HG03457 (cell line): ENCODE results near the gene EPG5.
"Not testable (repeated sequence)": the region's sequence is repeated elsewhere in the genome, so short reads cannot be mapped to it uniquely, and the experiment has no call there.

Experiments used
- ATAC-seq: cut with Tn5 transposase; IDR thresholded peaks from one replicate; pipeline ENCODE4 v1.9.1; 2021; ENCODE audit warnings: moderate number of reproducible peaks; ENCODE audit not compliant: unreplicated experiment

The EPG5 gene

DNA sequence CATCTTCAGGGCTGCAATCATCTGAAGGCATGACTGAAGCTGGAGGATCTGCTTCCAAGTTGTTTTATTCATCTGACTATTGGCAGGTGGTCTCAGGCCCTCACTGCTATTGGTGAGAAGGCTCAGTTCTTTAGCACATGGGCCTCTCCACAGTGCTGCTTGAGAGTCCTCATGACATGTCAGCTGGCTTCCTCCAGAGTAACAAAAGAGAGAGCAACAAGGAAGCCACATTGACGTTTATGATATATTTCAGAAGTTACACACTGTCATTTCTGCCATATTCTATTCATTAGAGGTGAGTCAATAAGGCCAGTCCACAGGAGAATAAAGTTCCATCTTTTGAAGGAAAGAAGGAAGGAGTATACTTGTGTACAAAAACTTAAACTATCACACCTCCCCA is 149.6 kb downstream of the EPG5 start:
- ATAC-seq, result no peak

DNA sequence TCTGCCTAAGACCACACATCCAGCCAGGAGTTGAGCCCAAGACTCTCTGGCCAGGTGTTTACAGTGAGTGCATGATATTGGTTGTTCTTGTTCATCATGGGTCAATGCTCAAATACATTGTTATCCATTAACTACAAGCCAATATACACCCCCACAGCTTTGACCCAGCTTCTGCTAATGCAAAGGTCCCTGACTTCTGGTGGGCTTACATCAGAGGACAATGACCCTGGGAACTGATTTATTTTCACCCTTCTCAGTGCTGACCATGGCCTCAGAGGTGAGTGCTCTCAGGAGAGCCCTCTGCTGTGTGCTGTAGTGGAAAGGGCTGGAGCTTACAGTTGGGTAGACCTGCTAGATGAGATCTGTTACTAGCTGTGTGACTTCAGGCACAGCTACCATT is 152.4 kb downstream of the EPG5 start:
- not testable (repeated sequence) for ATAC-seq

DNA sequence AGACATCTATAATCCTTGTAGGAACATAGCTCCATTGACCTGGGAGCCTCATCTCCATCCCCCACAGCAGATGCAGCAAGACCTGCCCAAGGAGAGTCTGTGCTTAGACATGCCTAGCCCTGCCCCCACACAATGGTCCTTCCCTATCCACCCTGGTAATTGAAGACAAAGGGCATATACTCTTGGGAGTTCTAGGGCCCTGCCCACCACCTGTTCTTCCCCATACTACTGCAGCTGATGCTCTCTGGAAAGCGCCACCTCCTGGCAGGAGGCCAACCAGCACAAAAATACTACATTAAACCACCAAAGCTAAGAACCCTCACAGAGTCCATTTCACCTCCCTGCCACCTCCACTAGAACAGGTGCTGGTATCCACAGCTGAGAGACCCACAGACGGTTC is 160.0 kb downstream of the EPG5 start:
- ATAC-seq, result not testable (repeated sequence)

DNA sequence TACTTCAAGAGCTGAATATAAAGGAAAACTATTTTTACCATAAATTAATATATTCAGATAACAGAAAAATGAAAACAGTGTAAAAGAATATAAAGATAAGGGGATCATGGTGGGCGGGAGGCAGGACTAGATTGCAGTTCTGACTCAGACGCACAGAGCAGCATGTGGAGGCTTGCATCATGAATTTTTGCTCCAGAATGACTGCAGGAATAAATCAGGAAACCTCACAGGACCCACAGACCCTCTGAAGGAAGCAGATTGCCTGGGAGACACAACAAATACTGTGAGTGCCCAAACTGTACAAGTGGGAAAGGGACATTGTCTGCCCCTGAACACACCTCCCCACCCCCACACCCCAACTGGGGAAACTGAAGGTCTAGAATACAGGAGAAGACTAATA is 160.9 kb downstream of the EPG5 start:
- no peak for ATAC-seq

DNA sequence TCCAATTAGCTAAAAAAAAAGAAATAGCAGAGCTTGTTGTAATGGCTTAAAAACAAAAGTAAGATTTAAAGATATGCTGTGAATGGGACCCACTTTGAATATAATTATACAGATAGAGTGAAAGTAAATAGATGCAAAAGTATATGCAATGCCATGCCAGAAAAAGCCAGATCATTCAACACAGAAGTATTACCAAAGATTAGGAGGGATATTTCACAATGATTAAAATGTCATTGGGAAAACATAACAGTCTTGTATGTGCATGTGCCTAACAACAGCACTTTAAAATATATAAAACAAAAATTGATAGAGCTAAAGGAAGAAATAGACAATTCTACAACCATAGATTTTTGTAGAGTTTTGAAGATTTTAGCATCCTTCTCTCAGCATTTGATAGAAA is 161.6 kb downstream of the EPG5 start:
- no peak for ATAC-seq

DNA sequence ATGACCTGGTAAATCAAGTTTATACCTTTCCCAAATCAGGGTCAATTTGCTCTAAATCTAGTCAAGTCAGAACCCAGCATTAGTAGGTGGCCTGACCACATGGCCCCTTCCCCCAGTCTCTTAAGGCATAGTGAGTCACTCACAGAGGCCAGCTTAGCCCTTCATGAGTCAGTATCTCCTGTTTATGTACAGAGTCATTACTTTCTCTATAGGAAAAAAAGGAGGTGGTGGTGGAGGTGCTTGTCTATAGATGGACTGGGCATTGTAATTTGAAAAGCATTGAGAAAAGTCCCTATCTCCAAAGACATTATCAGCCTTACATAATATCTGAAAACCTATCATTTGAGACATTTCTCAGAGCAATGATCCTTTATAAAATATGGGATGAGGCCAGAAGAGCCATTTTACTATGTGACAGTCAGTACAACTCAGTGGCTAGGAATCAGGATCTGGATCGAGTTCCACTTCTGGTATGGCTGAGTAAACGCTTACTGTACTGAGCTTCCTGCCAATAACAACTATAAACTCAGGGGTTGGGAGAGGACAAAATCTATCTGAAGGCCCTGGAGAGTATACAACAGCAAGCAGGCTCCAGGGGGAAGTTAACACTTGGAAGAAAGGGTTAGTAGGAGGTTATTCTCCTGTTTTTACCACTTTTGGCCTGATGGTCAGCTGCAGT is 164.2 kb downstream of the EPG5 start:
- ATAC-seq, result no peak

DNA sequence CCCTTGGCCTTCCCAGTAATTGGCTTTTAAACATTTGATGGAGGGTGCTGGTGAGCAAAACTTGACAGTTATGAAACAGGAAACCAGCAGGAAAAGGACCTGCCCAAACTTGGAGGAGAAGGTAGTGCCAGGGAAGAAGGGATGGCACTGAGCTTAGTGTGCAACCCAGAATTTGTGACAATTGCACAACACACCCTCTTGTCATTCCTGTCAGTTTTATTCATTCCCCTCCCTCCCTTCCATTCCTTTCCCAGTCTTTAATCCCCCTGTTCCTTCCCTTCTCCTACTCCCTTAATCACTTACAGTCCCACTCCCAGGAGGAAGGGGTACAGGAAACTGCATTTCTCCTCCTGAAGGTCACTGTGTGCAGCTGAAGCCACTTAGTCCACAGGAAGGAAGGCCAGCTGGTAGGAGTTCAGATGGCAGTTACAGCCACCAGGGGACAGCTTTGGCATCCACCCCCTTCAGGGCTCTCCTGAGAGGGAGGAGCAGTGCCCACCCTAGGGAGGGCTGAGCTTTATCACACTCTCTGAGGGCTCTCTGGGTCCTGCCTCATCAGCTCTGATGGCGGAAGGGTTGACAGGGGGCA is 165.6 kb downstream of the EPG5 start:
- no peak for ATAC-seq
